Activated naive CD8-positive, alpha-beta T cell treated with anti-CD3 and anti-CD28 coated beads, Interleukin-2, amount 50 U/mL, for 16 hours (primary cell): ENCODE results near the gene WWC2.

Experiments
- DNase-seq: peaks from one replicate; pipeline ENCODE4 v3.0.0-alpha.2; 2020; ENCODE audit warnings: low read depth, low spot score

Gene WWC2

GRCh38 chr4:183098723-183099536 is at the start of gene WWC2:
Gene WWC2, plus strand, starts transcription at chr4:183099257. Its CDS starts 235 bp downstream, at chr4:183099492.
- no peak for DNase-seq

- no peak for DNase-seq
These were observed 45.4 kb upstream of the WWC2 start for GRCh38 chr4:183053681-183054080.

DNA sequence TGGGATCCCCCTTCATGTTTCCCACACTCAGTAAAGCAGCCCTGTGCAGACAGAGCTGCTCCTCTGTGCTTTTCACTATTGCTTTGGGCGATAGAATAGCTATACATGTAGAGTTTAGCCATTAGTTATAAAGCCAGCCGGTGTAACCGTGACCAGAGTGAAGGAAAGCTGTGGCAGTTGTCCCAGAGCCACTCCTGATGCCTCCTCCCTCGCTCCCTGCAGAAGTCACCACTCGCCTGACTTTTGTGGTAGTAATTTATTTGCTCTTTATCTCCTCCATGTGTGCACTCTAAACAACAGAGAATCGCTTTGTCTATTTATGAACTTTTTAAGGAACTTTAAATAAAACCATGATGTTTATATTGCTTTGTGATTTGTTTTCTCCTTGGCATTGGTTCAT is 41.8 kb upstream of the WWC2 start:
- DNase-seq = no peak

DNA sequence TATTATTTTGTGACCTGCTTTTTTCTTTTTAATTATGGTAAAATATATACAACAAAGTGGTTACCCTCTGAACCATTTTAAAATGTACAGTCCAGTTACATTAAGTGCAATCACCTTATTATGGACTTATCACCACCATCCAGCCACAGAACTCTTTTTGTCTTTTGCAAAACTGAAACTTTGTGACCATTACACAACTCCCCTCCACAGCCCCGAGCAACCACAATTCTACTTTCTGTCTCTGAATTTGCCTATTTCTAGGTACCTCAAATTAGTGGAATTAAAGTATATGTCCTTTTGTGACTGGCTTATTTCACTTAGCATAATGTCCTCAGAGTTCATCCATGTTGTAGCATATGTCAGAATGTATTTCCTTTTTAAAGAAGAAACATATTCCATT is 39.3 kb upstream of the WWC2 start:
- no peak for DNase-seq

GRCh38 chr4:183068502-183068901 is 30.6 kb upstream of the WWC2 start:
- DNase-seq = no peak

DNA sequence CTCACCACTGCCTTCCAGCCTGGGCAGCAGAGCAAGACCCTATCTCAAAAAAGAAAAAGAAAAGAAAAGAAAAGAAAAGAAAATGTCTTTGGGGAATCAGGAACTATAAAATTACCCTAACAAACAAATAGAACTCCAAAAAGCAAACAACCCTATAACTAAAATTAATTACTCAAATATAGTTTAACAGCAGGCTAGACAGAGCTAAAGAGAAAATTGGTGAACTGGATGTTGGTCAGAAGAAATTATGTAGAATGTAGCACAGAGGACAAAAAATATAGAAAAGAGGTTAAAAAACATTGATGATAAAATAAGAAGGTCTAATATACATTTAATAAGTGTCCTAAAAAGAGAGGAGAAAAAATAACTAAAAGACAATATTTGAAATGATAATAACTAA is 27.8 kb upstream of the WWC2 start:
- DNase-seq = no peak

- no peak for DNase-seq
These were observed 26.9 kb upstream of the WWC2 start for GRCh38 chr4:183072176-183072575.

- no peak for DNase-seq
These were observed 25.3 kb upstream of the WWC2 start for GRCh38 chr4:183073838-183074145.

DNA sequence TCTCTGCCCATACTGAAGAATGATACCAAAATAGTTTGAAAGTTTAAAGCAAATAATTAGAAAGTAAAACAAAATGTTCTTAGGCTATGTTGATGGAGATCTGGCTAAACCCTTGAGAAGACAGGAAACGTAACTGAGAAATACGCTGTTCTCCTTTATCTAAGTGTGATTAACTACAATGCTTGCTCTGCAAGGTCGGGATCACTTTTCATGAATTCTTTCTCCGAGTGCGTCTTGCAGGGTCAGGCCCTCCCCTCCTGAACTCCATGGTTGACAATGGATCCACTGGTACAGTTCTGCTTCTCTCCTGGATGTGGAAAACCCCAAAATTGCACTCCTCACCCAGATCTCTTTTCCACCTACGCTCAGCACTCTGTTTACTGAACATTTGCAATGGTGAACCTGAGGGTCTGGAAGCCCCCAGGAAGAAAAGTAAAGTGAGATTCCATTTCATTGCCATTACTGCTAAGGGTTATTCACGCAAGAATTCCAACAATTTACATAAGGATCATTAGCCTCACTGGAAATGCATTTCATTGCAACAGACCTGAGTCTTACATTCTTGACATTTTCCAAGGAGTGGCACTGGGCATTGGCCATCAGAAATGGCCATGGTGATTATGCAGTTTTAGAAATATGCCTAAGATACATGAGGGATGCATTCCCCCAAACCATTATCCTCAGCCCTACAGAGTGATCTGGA is 24.6 kb upstream of the WWC2 start:
- no peak for DNase-seq

DNA sequence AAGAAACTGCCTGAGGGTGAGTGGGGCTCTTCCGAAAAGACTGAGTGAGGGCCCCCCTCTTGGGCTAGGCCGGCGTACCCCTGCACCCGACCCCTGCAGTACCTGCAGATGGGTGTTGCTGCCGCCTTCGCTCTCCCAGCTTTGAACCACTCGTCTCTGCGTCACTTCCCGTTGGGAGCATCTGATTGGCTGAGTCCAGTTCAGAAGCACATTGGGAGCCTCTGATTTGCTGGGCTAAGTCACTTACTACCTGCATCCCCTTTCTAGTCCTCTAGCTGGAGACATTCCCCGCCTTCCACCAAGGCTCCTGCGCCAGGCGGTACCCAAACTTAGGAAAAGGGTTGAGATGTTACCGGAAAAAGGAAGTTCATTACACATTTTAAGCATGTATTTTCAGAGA is 20.4 kb upstream of the WWC2 start:
- DNase-seq = no peak

GRCh38 chr4:183080372-183081115 is 18.5 kb upstream of the WWC2 start:
- no peak for DNase-seq

DNA sequence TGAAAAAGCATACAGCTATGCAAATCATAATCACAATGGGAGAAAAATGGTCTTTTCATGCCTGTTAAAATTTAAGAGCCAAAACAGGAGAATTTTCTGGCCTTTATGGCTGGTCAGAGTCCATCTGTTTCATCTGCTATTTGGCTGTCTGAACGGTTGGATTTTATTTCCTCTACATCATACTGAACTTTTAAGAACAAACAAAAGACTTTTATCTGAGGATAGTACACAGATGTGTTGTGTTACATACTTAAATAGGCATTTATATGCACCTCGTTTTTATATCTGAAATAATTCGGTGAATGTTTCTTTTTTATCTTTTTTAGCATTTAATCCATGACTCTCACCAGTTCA is 18.0 kb upstream of the WWC2 start:
- no peak for DNase-seq

DNA sequence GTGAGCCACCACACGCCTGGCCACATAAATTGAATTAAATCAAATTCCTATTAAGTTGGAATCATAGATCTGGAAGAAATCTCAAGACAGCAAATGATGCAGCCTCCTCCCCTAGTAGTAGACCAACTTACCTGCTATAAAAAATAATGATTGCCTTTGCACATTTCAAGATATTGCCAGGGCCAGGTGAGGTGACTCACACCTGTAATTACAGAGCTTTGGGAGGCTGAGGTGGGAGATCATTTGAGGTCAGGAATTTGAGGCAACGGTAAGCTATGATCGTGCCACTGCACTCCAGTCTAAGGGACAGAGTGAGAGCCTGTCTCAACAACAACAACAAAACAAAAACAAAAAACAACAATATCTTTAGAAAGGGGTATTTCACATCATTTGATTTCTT is 17.0 kb upstream of the WWC2 start:
- no peak for DNase-seq

GRCh38 chr4:183094393-183095198 is 4.5 kb upstream of the WWC2 start:
- DNase-seq = no peak

DNA sequence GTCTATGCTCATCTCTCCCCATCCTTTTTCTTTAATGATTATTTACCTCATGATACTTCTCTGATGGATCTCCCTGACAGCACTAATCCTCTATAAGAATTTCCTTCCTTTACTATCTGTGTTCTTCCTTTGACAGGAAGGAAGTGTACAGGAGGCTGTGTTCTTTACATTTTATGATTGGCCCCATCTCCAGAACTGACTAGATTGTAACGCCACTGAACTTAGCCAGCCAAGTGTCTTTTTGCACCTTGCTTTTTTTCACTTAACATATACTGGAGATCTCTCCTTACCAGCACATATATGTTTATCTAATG is 3.9 kb upstream of the WWC2 start:
- DNase-seq = no peak

GRCh38 chr4:183096276-183096965 is 2.6 kb upstream of the WWC2 start:
- DNase-seq = no peak

DNA sequence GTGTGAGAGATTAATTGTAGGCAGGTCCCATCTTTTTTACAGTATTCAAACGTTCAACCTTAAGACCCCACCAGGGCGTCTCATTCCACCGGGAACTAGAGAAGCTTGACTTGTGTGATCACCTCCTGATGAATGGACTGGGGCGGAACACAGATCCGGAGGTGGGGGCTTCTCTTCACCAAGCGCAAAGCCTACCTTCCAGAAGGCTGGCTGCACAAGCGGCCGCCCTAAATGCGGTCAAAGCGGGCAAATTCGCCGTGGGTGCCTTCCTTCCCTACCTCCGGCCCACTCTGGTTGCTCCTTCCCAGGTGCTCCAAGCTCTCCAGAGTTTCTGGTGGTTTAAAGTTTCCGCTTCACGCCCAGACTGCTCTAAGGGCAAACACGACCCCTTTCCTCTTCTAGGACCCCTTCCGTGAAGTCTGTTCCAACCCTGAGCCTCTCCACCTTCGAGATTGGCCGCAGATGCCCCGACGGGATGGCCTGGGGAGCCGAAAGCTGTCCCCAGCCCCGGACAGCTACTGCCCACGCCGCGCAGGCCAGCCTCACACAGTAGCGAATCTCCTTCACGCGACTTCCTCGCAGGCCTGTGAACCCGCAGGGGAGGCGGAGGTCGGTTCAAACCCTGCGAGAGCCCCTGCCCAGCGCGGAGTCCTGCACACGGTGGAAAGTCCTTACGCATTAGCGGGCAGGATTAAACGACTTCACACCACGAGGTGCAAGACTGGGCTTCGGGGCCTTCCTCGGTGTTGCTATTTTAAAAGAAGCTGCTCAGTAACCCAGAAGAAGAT is 1.6 kb upstream of the WWC2 start:
- DNase-seq = no peak

GRCh38 chr4:183098019-183098722 is 886 bp upstream of the WWC2 start:
- DNase-seq = no peak

GRCh38 chr4:183099537-183100297 is 660 bp downstream of the WWC2 start:
- DNase-seq = no peak

- no peak for DNase-seq
These were observed 1.2 kb downstream of the WWC2 start for GRCh38 chr4:183100298-183100599.
